Measurements from ENCODE around the gene KLK1. TPM values are rescaled to one million over a fixed set of nuclear protein-coding genes. Genes with fewer than 3 reads are reported as not detected.

KLK1 gene
- total RNA-seq, 1 donor from 2014 or later: not detected

- Mint-ChIP-seq H3K36me3 (ENCODE audit: insufficient read depth) (no peaks in the 10 kb centered on the region), H3K27ac (no peak overlapping the region), H3K4me1 (ENCODE audit: low read depth) (peaks cover 7% of the 10 kb centered on the region), H3K9me3 (ENCODE audit: low read depth) (no peaks in the 10 kb centered on the region), H3K27me3 (peaks cover 76% of the 10 kb centered on the region), H3K4me3 (ENCODE audit: low read depth) (no peak overlapping the region)
- no peak for TF ChIP-seq CTCF (IDR thresholded peaks at IDR 0.05; ENCODE audit: unreplicated experiment)
- no peak for DNase-seq (ENCODE audit: low spot score, unreplicated experiment)
Measured at GRCh38 chr19:50861010-50861409, 37.4 kb upstream of the KLK1 start.

- peaks cover 75% of the 10 kb centered on the region for H3K27me3 Mint-ChIP-seq
- H3K27ac Mint-ChIP-seq: no peak overlapping the region
- no peak for TF ChIP-seq CTCF (IDR thresholded peaks at IDR 0.05; ENCODE audit: unreplicated experiment)
- no peaks in the 10 kb centered on the region for H3K9me3 Mint-ChIP-seq (ENCODE audit: low read depth)
- H3K4me3 Mint-ChIP-seq (ENCODE audit: low read depth): no peak overlapping the region
- no peak for DNase-seq (ENCODE audit: low spot score, unreplicated experiment)
- H3K36me3 Mint-ChIP-seq (ENCODE audit: insufficient read depth): no peaks in the 10 kb centered on the region
- peaks cover 7% of the 10 kb centered on the region for H3K4me1 Mint-ChIP-seq (ENCODE audit: low read depth)
Measured at GRCh38 chr19:50859849-50860248, 36.3 kb upstream of the KLK1 start.

- H3K4me1 Mint-ChIP-seq (ENCODE audit: low read depth): peaks cover 7% of the 10 kb centered on the region
- peak overlapping the region; percentile 45 for H3K27ac Mint-ChIP-seq
- no peak overlapping the region for H3K4me3 Mint-ChIP-seq (ENCODE audit: low read depth)
- no peaks in the 10 kb centered on the region for H3K36me3 Mint-ChIP-seq (ENCODE audit: insufficient read depth)
- peaks cover 74% of the 10 kb centered on the region for H3K27me3 Mint-ChIP-seq
- no peaks in the 10 kb centered on the region for H3K9me3 Mint-ChIP-seq (ENCODE audit: low read depth)
- TF ChIP-seq CTCF (IDR thresholded peaks at IDR 0.05; ENCODE audit: unreplicated experiment): no peak
- DNase-seq (ENCODE audit: low spot score, unreplicated experiment): no peak
Measured at GRCh38 chr19:50858886-50859285, 35.3 kb upstream of the KLK1 start.

GRCh38 chr19:50857366-50857765 is 33.8 kb upstream of the KLK1 start:
- H3K4me3 Mint-ChIP-seq (ENCODE audit: low read depth): no peak overlapping the region
- no peak for TF ChIP-seq CTCF (IDR thresholded peaks at IDR 0.05; ENCODE audit: unreplicated experiment)
- H3K9me3 Mint-ChIP-seq (ENCODE audit: low read depth): no peaks in the 10 kb centered on the region
- peaks cover 7% of the 10 kb centered on the region for H3K4me1 Mint-ChIP-seq (ENCODE audit: low read depth)
- H3K27me3 Mint-ChIP-seq: peaks cover 68% of the 10 kb centered on the region
- no peak overlapping the region for H3K27ac Mint-ChIP-seq
- H3K36me3 Mint-ChIP-seq (ENCODE audit: insufficient read depth): no peaks in the 10 kb centered on the region
- no peak for DNase-seq (ENCODE audit: low spot score, unreplicated experiment)

- peak within 1 kb of the TSS; percentile 2 for H3K27ac Mint-ChIP-seq
- no peak for TF ChIP-seq CTCF (IDR thresholded peaks at IDR 0.05; ENCODE audit: unreplicated experiment)
- H3K36me3 Mint-ChIP-seq (ENCODE audit: insufficient read depth): no peaks in the 10 kb centered on the region
- no peaks in the 10 kb centered on the region for H3K9me3 Mint-ChIP-seq (ENCODE audit: low read depth)
- H3K27me3 Mint-ChIP-seq: peaks cover 63% of the 10 kb centered on the region
- DNase-seq (ENCODE audit: low spot score, unreplicated experiment): no peak
- no peak within 1 kb of the TSS for H3K4me3 Mint-ChIP-seq (ENCODE audit: low read depth)
- H3K4me1 Mint-ChIP-seq (ENCODE audit: low read depth): peaks cover 6% of the 10 kb centered on the region
Measured at GRCh38 chr19:50854636-50855410, 31.2 kb upstream of the KLK1 start, which contains the start of gene KLK3. KLK3 (plus strand) TSS chr19:50854915; CDS start chr19:50854956, 41 bp downstream.

All from progenitor cell of endocrine pancreas (in vitro differentiated cells).